DND-41 (cell line): ENCODE results near the gene RNF212.

Experiments
- ATAC-seq: fragments of 200-7000 bp; cut with Tn5 transposase; 3 replicates; pipeline ENCODE4 v1.9.1; 2021; ENCODE audit warnings: low read depth; ENCODE audit not compliant: insufficient read depth
- DNase-seq: peaks from one replicate; pipeline ENCODE4 v3.0.0-alpha.2; 2020
- H2AFZ ChIP-seq: 2 replicates; pipeline ENCODE4 v1.6.0; 2012; ENCODE audit warnings: low read depth, low read length
- H3K27ac ChIP-seq: 2 replicates; pipeline ENCODE4 v1.5.1; 2012; ENCODE audit warnings: low read length, inconsistent platforms
- H3K27me3 ChIP-seq: fragments of 200-600 bp; sonication (generic); 2 replicates; pipeline ENCODE4 v1.6.0; 2012; ENCODE audit warnings: low read length, mild to moderate bottlenecking, inconsistent platforms; ENCODE audit not compliant: insufficient read depth, poor library complexity
- H3K36me3 ChIP-seq: 2 replicates; pipeline ENCODE4 v1.5.1; 2012; ENCODE audit warnings: low read length, inconsistent platforms; ENCODE audit not compliant: insufficient read depth
- H3K4me1 ChIP-seq: 2 replicates; pipeline ENCODE4 v1.5.1; 2012; ENCODE audit warnings: mild to moderate bottlenecking, low read length; ENCODE audit not compliant: insufficient read depth
- H3K4me2 ChIP-seq: 2 replicates; pipeline ENCODE4 v1.6.0; 2012; ENCODE audit warnings: mild to moderate bottlenecking, moderate library complexity, low read length, inconsistent platforms; ENCODE audit not compliant: insufficient read depth
- H3K4me3 ChIP-seq, 2 experiments: fragments of 200-600 bp in 1 of 2; shearing (Covaris generic) in 1 of 2; 2 replicates each; pipeline ENCODE4 v1.5.1; 2012 to 2016; ENCODE audit warnings: inconsistent platforms in 2 of 2, low read length in 2 of 2, mild to moderate bottlenecking in 2 of 2, low read depth in 1 of 2, moderate library complexity in 1 of 2
- H3K79me2 ChIP-seq: 2 replicates; pipeline ENCODE4 v1.6.0; 2012; ENCODE audit warnings: low read length, inconsistent platforms; ENCODE audit not compliant: insufficient read depth
- H3K9ac ChIP-seq: 2 replicates; pipeline ENCODE4 v1.6.0; 2012; ENCODE audit warnings: low read depth, mild to moderate bottlenecking, inconsistent platforms, low read length, moderate library complexity
- H3K9me3 ChIP-seq: 2 replicates; pipeline ENCODE4 v1.5.1; 2012; ENCODE audit warnings: low read length, moderate library complexity, mild to moderate bottlenecking, inconsistent platforms; ENCODE audit not compliant: insufficient read depth, severe bottlenecking
- H4K20me1 ChIP-seq: 2 replicates; pipeline ENCODE4 v1.6.0; 2012; ENCODE audit warnings: low read length; ENCODE audit not compliant: insufficient read depth
- CTCF ChIP-seq: IDR thresholded peaks from 2 replicates; pipeline ENCODE4 v1.5.1; 2012; ENCODE audit warnings: borderline replicate concordance, low read length, moderate library complexity, mild to moderate bottlenecking; ENCODE audit not compliant: poor library complexity, severe bottlenecking; ENCODE audit errors: extremely low read depth
- EZH2 ChIP-seq: IDR thresholded peaks from 3 replicates; pipeline ENCODE4 v1.6.1; 2012; ENCODE audit warnings: borderline replicate concordance, low read depth, mild to moderate bottlenecking, moderate library complexity, low read length, inconsistent platforms; ENCODE audit not compliant: severe bottlenecking

The RNF212 gene

GRCh38 chr4:1031956-1032795 lies 81.2 kb downstream of the RNF212 start:
- TF ChIP-seq EZH2: no peak
- peak; percentile 2 for TF ChIP-seq CTCF
- no peaks in the 10 kb centered on the region for H3K79me2 ChIP-seq
- no peak overlapping the region for H3K27ac ChIP-seq
- no peaks in the 10 kb centered on the region for H3K4me1 ChIP-seq
- H3K9me3 ChIP-seq: no peaks in the 10 kb centered on the region
- 0 out of 3 replicates have a peak, but pooled peaks have one; percentile 36 for ATAC-seq
- H3K36me3 ChIP-seq: no peaks in the 10 kb centered on the region
- H3K4me3 ChIP-seq: no peak overlapping the region
- H3K9ac ChIP-seq: no peak overlapping the region
- H4K20me1 ChIP-seq: peaks cover 6% of the 10 kb centered on the region; the same call in 1 of the 2 replicates
- DNase-seq: no peak
- no peak overlapping the region for H3K4me2 ChIP-seq
- H3K27me3 ChIP-seq: no peaks in the 10 kb centered on the region
- no peak overlapping the region for H2AFZ ChIP-seq

DNA sequence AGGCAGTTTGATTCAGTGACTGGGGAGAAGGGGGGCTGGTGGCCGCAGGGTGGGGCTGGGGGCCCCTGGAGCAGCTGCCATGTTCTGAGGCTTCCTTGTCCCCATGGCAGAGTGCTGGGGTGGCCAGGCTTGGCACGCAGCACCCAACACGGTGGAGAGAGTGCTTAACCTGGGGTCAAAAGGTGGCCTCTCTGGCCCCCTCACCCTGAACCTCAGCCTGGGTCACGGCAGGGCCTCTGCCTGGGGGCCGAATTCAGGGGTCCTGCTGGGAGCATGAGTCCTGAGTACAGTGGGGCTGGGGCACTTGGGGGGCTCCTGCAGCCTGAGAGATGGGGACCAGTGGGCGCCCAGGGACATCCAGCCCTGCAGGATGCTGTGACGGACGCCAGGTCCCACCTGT lies 82.0 kb downstream of the RNF212 start:
- no peak overlapping the region for H3K9ac ChIP-seq
- no peaks in the 10 kb centered on the region for H3K9me3 ChIP-seq
- no peak overlapping the region for H3K4me2 ChIP-seq
- no peaks in the 10 kb centered on the region for H3K27me3 ChIP-seq
- no peak for TF ChIP-seq CTCF
- TF ChIP-seq EZH2: no peak
- no peaks in the 10 kb centered on the region for H3K36me3 ChIP-seq
- H3K27ac ChIP-seq: no peak overlapping the region
- H3K4me1 ChIP-seq: no peaks in the 10 kb centered on the region
- H3K79me2 ChIP-seq: no peaks in the 10 kb centered on the region
- H3K4me3 ChIP-seq: no peak overlapping the region
- no peak overlapping the region for H2AFZ ChIP-seq
- DNase-seq: no peak
- ATAC-seq: no peak
- H4K20me1 ChIP-seq: peaks cover 6% of the 10 kb centered on the region; the same call in 1 of the 2 replicates

DNA sequence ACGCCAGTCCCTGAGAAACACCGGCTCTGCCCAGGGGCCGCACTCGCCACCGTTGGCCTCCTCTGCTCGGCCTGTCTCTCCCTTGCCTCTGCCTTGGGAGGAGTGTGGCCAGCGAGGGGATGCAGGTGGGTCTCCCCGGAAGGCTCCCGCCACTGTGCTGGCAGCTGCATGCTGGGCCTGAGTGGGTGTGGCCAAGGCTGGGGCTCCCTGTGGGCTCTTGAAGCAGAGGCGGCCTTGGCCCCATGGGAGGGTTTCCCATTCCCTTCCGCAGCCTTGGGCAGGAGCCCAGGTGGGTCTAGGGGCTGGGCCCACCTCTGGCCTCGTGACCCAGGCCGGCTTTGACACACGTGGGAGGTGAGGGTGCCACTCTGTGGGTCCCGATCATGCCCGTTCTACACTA lies 82.8 kb downstream of the RNF212 start:
- TF ChIP-seq EZH2 (no peak), CTCF (no peak)
- DNase-seq (no peak), ATAC-seq (no peak)
- H3K4me3 ChIP-seq: no peak overlapping the region
- H3K79me2 ChIP-seq: no peaks in the 10 kb centered on the region
- no peak overlapping the region for H3K4me2 ChIP-seq
- H3K36me3 ChIP-seq: no peaks in the 10 kb centered on the region
- no peaks in the 10 kb centered on the region for H3K9me3 ChIP-seq
- H3K27me3 ChIP-seq: no peaks in the 10 kb centered on the region
- no peak overlapping the region for H3K9ac ChIP-seq
- no peaks in the 10 kb centered on the region for H3K4me1 ChIP-seq
- peaks cover 6% of the 10 kb centered on the region; the same call in 1 of the 2 replicates for H4K20me1 ChIP-seq
- no peak overlapping the region for H2AFZ ChIP-seq
- no peak overlapping the region for H3K27ac ChIP-seq

GRCh38 chr4:1030031-1030430 lies 83.3 kb downstream of the RNF212 start:
- ATAC-seq (no peak), DNase-seq (no peak)
- Histone ChIP-seq H3K4me1 (no peaks in the 10 kb centered on the region), H3K36me3 (no peaks in the 10 kb centered on the region), H3K27ac (no peak overlapping the region), H3K4me3 (no peak overlapping the region), H3K9ac (no peak overlapping the region), H3K27me3 (no peaks in the 10 kb centered on the region), H4K20me1 (peaks cover 6% of the 10 kb centered on the region; the same call in 1 of the 2 replicates), H2AFZ (no peak overlapping the region), H3K79me2 (no peaks in the 10 kb centered on the region), H3K4me2 (no peak overlapping the region), H3K9me3 (no peaks in the 10 kb centered on the region)
- TF ChIP-seq EZH2 (no peak), CTCF (no peak)
